Right forelimb (tissue), 1 donor: ENCODE measurements around the gene TBRG4.
A peak's percentile ranks its signal among the peaks of the same experiment; 100 is the strongest.

ENCODE experiments used
- DNase-seq: peaks from one replicate; pipeline ENCODE4 v3.0.0-alpha.2; 2018

The TBRG4 gene

DNA sequence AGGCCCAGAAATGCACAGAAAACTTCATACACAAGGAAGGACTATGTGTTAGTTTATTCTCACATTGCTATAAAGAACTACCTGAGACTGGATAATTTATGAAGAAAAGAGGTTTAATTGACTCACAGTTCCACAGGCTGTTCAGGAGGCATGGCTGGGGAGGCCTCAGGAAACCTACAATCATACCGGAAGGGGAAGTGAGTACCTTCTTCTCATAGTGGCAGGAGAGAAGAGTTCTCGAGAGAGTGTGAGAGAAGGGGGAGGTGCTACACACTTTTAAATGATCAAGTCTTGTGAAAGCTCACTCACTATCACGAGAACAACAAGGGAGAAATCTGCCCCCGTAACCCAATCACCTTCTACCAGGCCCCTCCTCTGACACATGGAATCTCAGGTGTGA lies 29.3 kb upstream of the TBRG4 start:
- no peak for DNase-seq

DNA sequence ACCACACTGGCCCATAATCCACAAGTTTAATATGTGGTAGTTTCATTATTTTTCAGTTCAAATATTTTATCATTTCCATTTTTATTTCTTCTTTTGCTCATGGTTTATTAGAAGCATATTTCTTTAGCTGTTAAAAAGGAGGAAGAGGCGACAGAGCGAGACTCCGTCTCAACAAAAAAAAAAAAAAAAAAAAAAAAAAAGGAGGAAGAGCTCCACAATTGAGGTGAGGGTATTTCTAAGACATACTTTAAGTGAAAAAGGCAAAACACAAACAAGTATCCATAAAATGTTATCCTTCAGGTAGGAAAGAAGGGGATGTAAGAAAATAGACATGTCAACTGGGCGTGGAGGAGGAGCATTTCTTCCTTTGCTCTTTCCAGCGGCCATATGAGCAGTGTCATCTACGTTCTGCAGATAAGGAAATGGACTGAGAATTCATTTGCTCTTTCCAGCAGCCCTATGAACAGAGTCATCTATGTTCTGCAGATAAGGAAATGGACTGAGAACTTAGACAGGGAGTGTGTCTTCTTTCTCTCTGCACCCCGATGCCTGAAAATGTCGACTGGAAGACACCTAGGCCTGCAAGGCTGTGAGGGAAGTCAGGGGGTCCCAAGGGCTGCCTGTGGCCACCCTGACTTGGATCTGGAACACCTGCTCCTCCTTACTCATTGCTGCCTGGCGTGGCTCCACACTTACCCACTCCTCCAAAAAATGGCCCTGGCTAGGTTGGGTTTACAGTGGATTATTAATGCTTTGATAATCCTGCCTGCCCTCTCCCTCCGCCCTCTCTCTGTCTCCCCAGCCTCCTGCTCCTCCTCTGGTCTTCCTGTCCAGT lies 27.2 kb upstream of the TBRG4 start:
- DNase-seq = no peak

GRCh38 chr7:45136106-45137060 lies 24.9 kb upstream of the TBRG4 start:
- DNase-seq = peak; percentile 74

DNA sequence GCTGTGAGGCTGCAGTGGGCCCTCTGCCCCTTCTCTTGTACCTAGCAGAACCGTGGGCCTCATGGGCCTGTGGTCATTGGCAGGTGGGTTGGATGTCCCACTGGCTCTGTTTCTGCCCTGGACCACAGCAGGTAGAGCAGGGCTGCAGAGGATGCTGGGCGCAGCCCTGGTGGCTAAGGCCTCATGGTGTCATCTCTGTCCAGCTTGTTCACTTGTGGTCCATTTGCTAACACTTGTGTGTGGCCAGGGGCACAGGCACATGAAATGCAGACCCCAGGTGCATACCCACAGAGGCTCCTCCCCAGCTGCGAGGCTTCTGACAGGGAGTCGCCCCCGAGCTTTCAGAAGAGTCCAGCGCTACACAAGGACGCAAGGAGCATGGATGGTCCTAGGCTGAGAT lies 22.4 kb upstream of the TBRG4 start:
- DNase-seq = no peak

DNA sequence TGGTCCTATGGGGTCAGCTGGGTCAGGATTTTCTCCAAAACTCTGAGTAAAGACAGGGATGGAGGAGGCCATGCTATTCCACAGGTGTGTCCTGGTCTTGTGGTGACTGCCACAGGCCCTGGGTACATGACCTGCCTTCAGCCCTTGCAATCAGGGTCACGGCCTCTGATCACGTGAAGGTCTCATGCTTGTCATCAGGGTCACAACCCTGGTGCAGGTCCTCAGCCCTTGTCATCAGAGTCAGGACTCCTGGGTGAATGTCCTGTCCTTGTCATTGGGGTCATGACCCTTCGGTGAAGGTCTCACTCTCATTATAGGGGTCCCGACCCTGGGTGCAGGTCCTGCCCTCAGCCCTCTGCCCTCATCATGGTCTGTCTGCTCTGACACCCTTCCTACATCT lies 21.9 kb upstream of the TBRG4 start:
- no peak for DNase-seq

DNA sequence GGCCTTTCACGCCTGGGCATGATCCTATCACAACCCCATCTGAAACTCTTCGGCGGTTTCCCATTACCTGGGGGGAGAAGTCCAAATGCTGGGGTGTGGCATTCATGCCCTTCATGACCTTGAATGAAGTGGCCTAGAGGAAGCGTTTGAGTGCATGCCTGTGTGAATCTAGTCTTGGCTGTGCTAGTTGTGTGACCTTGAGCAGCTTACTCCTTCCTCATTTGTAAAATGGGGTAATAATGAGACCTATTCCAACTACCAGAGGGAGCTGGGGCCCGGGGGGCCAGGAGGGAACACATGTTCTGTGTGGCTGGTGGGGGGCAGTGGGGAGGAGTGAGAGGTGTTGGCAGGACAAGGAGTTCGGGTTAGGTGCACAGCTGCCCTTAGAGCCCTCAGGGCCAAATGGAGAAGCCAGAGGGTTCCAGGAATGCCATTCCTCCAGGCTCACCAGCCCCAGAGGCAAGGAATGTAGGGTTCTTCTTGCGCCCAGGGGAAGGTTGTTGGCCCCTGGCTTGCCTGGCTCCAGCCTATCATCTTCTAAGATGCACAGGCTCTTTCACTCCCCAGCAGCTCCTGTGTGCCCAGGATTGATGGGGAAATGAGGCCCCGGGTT lies 21.3 kb upstream of the TBRG4 start:
- DNase-seq = no peak

DNA sequence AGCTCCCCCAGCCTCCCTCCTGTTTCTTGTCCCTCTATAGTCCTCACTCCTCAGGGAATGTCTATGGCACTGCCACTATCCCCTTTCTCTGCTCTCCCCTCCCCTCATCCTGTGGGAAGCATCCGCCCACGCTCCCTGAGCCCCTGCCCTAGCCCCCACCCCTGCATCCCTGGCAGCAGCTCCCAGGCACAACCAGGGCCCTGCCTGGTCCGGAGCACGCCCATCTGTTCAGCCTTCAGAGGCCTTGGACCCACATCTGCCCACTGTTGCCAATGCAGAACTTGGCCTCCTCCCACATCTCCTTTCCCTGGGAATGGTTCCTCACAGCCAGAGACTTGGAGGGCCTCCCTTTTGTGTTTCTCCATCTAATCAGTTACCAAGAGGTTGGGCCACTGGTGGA lies 20.4 kb upstream of the TBRG4 start:
- DNase-seq = no peak

- DNase-seq = no peak
These were observed 19.4 kb upstream of the TBRG4 start for GRCh38 chr7:45130910-45131309.

GRCh38 chr7:45129906-45130305 lies 18.4 kb upstream of the TBRG4 start:
- no peak for DNase-seq

DNA sequence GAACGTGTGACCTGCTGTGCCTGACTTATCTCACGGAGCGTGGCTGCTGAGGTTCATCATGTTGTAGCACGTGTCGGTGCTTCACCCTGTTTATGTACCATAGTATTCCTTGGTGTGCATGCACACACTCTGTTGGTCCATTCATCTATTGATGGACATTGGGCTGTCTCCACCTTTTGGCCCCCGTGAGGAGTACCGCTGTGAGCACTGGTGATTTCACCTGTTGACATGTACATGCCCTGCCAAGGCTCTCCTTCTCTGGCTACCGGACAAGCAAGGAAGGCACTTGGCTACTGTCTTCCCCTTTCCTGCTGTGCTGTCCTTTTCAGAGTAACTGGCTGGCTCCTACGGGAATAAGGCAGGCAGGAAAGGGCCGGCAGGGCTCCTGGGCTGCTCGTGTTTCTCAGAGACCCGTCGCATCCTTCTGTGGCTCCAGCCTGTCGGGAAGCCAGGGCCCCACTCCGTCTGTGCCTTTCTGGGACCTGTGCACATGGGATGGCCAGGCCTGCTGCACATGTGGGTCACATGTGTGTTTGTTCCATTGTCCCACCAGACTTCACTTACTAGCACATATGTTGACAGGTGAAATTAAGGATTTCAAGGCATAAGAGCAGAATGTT lies 17.8 kb upstream of the TBRG4 start:
- no peak for DNase-seq

- DNase-seq = no peak
These were observed 15.4 kb upstream of the TBRG4 start for GRCh38 chr7:45126920-45127319.

DNA sequence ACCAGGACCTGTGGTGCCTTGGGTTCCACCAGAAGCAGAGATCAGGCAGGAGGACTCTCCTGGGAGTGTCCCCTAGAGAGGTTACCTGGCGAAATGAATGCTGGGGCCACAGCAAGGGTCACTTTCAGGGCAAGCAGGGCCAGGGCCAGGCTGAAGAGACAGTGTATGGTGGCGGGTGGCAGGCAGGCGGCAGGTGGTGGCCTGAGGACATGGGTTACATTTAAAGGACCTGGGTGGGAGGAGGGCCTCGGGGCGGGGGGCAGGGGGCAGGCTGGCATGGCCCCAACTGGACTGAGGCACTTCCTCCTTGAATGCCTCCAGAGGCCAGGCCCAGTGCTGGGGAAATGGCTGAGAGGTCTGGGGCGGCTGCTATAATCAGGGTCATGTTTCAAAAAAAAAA lies 14.7 kb upstream of the TBRG4 start:
- no peak for DNase-seq

GRCh38 chr7:45125193-45125904 lies 13.9 kb upstream of the TBRG4 start:
- DNase-seq = no peak

- DNase-seq = no peak
These were observed 12.6 kb upstream of the TBRG4 start for GRCh38 chr7:45123913-45124710.

DNA sequence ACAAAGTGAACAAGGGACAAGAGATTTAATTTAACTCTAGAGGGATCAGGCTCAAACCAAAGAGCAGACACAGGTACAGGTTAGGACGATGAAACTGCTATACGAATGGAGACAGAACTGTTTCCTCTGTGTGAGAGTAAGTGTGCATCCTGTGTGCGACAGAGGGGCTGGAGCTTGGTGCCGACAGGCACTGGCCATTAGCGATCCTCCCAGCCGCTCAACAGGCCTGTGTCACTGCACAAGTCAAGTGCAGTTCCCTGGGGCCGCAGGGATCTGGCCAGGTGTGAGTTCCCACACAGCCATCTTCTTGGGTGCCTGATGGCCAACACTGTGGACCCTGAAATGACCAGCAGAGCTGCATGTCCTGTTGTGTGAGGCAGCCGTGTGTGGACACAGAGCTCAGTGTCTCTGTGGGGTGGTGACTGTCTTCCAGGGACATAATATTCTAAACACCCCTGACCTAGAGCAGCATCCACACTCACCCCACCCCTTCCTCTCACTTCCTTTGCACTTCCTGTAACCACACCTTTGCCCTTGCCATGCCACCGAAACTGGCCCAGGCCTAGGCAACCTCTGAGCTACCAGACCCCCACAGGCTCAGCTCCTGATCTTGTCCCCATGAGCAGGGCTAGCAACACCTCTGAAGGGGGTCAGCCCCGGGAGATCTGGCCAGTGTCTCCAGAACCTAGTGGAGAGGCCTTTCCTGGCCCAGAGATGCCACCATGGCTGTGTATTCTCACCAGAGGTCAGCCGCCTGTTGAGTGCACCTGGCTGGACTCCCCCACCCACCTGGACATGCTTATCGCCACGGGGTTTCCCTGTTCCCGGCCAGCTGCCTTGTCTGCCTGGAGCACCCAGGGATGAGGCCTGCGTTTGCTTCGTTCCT lies 11.7 kb upstream of the TBRG4 start:
- DNase-seq = no peak

GRCh38 chr7:45119550-45119949 lies 8.1 kb upstream of the TBRG4 start:
- DNase-seq = no peak

- DNase-seq = no peak
These were observed 7.4 kb upstream of the TBRG4 start for GRCh38 chr7:45118889-45119331.

GRCh38 chr7:45118292-45118691 lies 6.8 kb upstream of the TBRG4 start:
- DNase-seq = no peak

GRCh38 chr7:45117582-45117981 lies 6.1 kb upstream of the TBRG4 start:
- DNase-seq = no peak

- no peak for DNase-seq
These were observed 4.6 kb upstream of the TBRG4 start for GRCh38 chr7:45116048-45116447.
